Adrenal gland (tissue), 5 donors: ENCODE results near the gene CAMSAP1.

Experiments used
- POLR2A ChIP-seq, 2 donors: fragments of 450-650 bp; IDR thresholded peaks; one replicate each; pipeline ENCODE4 v1.6.1; 2017; ENCODE audit warnings: antibody characterized with exemption in 2 of 2, mild to moderate bottlenecking in 2 of 2, moderate library complexity in 1 of 2
- TF ChIP-seq, protein P1 (sequence below), 6 experiments: fragments of 450-650 bp in 4 of 6; fragments of 200-600 bp in 2 of 6; sonication (generic) in 1 of 6; IDR thresholded peaks; 1 replicate in 5 of 6; 2 replicates in 1 of 6; pipeline versions ENCODE4 v1.5.1 to v1.8.0; 2016 to 2021; ENCODE audit warnings: antibody characterized with exemption in 6 of 6, mild to moderate bottlenecking in 2 of 6, moderate library complexity in 1 of 6
- donor health status: DM: no; HTN: no; CAD: no.

DNA sequence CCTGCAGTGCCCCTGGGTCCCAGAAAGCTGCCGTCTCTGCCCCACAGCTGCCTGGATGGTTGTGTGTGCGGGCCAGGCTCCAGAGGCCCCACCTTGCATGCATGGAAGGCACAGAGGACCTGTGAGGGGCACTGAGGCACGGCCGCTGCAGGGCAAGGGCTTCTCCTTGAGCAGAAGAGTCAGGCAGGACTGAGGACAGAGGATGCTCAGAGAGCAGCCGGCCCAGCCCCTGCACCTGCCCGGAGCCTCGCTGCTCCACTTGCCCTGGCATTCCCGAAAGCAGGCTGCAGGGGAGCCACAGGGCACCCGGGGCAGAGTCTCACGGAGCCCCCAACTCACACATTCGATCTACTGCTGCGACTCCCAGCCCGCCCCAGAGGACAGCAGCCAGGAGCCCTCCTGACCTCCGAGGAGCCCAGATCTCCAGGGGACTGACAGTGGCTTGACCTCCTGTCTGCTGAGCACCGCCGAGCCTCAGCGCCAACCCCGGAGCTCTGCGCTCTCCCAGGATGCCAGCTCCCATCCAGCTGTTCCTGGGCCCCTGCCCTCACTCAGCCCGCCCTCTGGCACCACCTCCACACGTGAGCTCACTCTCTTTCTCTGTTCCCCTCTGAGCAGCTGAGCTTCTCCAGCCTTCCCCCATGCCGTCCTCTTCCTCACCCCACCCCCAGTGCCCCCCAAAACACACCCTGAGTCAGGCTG is 110.4 kb downstream of the CAMSAP1 start:
- TF ChIP-seq, protein P1, sequence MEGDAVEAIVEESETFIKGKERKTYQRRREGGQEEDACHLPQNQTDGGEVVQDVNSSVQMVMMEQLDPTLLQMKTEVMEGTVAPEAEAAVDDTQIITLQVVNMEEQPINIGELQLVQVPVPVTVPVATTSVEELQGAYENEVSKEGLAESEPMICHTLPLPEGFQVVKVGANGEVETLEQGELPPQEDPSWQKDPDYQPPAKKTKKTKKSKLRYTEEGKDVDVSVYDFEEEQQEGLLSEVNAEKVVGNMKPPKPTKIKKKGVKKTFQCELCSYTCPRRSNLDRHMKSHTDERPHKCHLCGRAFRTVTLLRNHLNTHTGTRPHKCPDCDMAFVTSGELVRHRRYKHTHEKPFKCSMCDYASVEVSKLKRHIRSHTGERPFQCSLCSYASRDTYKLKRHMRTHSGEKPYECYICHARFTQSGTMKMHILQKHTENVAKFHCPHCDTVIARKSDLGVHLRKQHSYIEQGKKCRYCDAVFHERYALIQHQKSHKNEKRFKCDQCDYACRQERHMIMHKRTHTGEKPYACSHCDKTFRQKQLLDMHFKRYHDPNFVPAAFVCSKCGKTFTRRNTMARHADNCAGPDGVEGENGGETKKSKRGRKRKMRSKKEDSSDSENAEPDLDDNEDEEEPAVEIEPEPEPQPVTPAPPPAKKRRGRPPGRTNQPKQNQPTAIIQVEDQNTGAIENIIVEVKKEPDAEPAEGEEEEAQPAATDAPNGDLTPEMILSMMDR (IDR thresholded peaks at IDR 0.05) = no peak
- TF ChIP-seq POLR2A (IDR thresholded peaks at IDR 0.05) = no peak
